HCT116 (cell line): ENCODE results near the gene NPFFR1. TPM values are rescaled to one million over a fixed set of nuclear protein-coding genes. Genes with fewer than 3 reads are reported as not detected.

Source experiments
- ATAC-seq: fragments of 200-7000 bp; cut with Tn5 transposase; 2 replicates; pipeline ENCODE4 v1.9.1; 2020; ENCODE audit warnings: mild to moderate bottlenecking, moderate library complexity
- BruUV-seq: library from RNA; stranded (reverse); fragments of 400-500 nt; replicated peaks from 2 replicates; lab custom pipeline; 2021; lab: Mats Ljungman, UMichigan
- CTCF ChIA-PET: fragments of 300-600 bp; sonication (Branson Sonifier 250); formaldehyde crosslinking; loops from one replicate; lab custom pipeline; 2021; ENCODE audit warnings: antibody characterized with exemption; lab: Charles Lee
- POLR2A ChIA-PET: fragments of 300-600, 350-600 bp; sonication (Branson Sonifier 250); formaldehyde crosslinking; loops from one replicate; lab custom pipeline; 2021; ENCODE audit warnings: antibody characterized with exemption; lab: Charles Lee
- RAD21 ChIA-PET, 2 experiments: fragments of 300-600 bp; sonication (Branson Sonifier 250); formaldehyde crosslinking; loops; one replicate each; lab custom pipeline; 2023; ENCODE audit warnings: low total read pairs in 2 of 2; ENCODE audit not compliant: uncharacterized antibody in 2 of 2, unreplicated experiment in 2 of 2, low non-redundant PET in 1 of 2; lab: Charles Lee
- DNase-seq: peaks from one replicate; pipeline ENCODE4 v3.0.0-alpha.2; 2010; ENCODE audit warnings: low read depth, low spot score
- H2AFZ ChIP-seq: fragments of 200-600 bp; shearing (Covaris generic), sonication (generic); 2 replicates; pipeline ENCODE4 v1.6.1; 2017; ENCODE audit warnings: low read depth, mixed run types, mixed read lengths, antibody characterized with exemption, low read length; ENCODE audit not compliant: poor library complexity, severe bottlenecking
- H3K27ac ChIP-seq: 2 replicates; pipeline ENCODE4 v1.5.1; 2012; ENCODE audit warnings: low read depth, low read length
- H3K27me3 ChIP-seq: fragments of 200-600 bp; sonication (generic); 2 replicates; pipeline ENCODE4 v1.6.1; 2016; ENCODE audit warnings: mixed run types, low read length, mixed read lengths; ENCODE audit not compliant: insufficient read depth
- H3K36me3 ChIP-seq, 2 experiments: fragments of 200-500 bp in 1 of 2; fragments of 200-600 bp in 1 of 2; sonication (Bioruptor generic) in 1 of 2; sonication (generic) in 1 of 2; 2 replicates each; pipeline versions ENCODE4 v1.5.1 to v1.6.1; 2014 to 2016; ENCODE audit warnings: low read length in 2 of 2, inconsistent platforms in 1 of 2, mixed read lengths in 1 of 2, mixed run types in 1 of 2; ENCODE audit not compliant: insufficient read depth in 2 of 2, control insufficient read depth in 1 of 2
- H3K4me1 ChIP-seq, 2 experiments: fragments of 200-600 bp in 1 of 2; sonication (generic) in 1 of 2; 2 replicates each; pipeline versions ENCODE4 v1.5.1 to v1.6.1; 2012 to 2017; ENCODE audit warnings: low read length in 2 of 2, inconsistent platforms in 1 of 2, mild to moderate bottlenecking in 1 of 2, mixed read lengths in 1 of 2, mixed run types in 1 of 2, moderate library complexity in 1 of 2; ENCODE audit not compliant: insufficient read depth in 2 of 2, control insufficient read depth in 1 of 2
- H3K4me2 ChIP-seq: fragments of 200-600 bp; sonication (generic); 2 replicates; pipeline ENCODE4 v1.6.1; 2017; ENCODE audit warnings: mixed run types, low read length, mixed read lengths
- H3K4me3 ChIP-seq, 2 experiments: fragments of 200-600 bp in 1 of 2; sonication (generic) in 1 of 2; replicated peaks in 1 of 2; 2 replicates each; pipeline ENCODE4 v1.5.1; 2011 to 2016; ENCODE audit warnings: low read length in 2 of 2, control low read depth in 1 of 2, low read depth in 1 of 2, mild to moderate bottlenecking in 1 of 2, mixed read lengths in 1 of 2, mixed run types in 1 of 2
- H3K79me2 ChIP-seq: fragments of 200-600 bp; sonication (generic); 2 replicates; pipeline ENCODE4 v1.6.1; 2017; ENCODE audit warnings: mild to moderate bottlenecking, mixed run types, low read length, moderate library complexity, mixed read lengths; ENCODE audit not compliant: insufficient read depth
- H3K9ac ChIP-seq: fragments of 200-600 bp; sonication (generic); 2 replicates; pipeline ENCODE4 v1.6.1; 2016; ENCODE audit warnings: low read length, mixed read lengths
- H3K9me2 ChIP-seq: fragments of 200-600 bp; sonication (generic), shearing (Covaris generic); 2 replicates; pipeline ENCODE4 v1.6.1; 2017; ENCODE audit warnings: mixed run types, mild to moderate bottlenecking, moderate library complexity; ENCODE audit not compliant: insufficient read depth
- H3K9me3 ChIP-seq, 2 experiments: fragments of 200-500 bp in 1 of 2; fragments of 200-600 bp in 1 of 2; sonication (Bioruptor generic) in 1 of 2; sonication (generic) in 1 of 2; 2 replicates each; pipeline ENCODE4 v1.6.1; 2014 to 2017; ENCODE audit warnings: low read length in 2 of 2, mixed read lengths in 2 of 2, inconsistent platforms in 1 of 2, low read depth in 1 of 2, mild to moderate bottlenecking in 1 of 2, mixed run types in 1 of 2, moderate library complexity in 1 of 2; ENCODE audit not compliant: control insufficient read depth in 1 of 2, insufficient read depth in 1 of 2
- H4K20me1 ChIP-seq: fragments of 200-600 bp; sonication (generic), shearing (Covaris generic); 2 replicates; pipeline ENCODE4 v1.6.1; 2017; ENCODE audit warnings: mixed run types, mild to moderate bottlenecking, moderate library complexity; ENCODE audit not compliant: insufficient read depth
- CEBPB ChIP-seq: IDR thresholded peaks from 2 replicates; pipeline ENCODE4 v1.6.1; 2012; ENCODE audit warnings: low read depth
- JUND ChIP-seq: IDR thresholded peaks from 2 replicates; pipeline ENCODE4 v1.6.1; 2012
- POLR2A ChIP-seq: IDR thresholded peaks from 2 replicates; pipeline ENCODE4 v1.7.0; 2011; ENCODE audit warnings: borderline replicate concordance; ENCODE audit not compliant: insufficient read depth, insufficient read length; ENCODE audit errors: extremely low read depth
- POLR2AphosphoS5 ChIP-seq: IDR thresholded peaks from 2 replicates; pipeline ENCODE4 v1.6.1; 2011; ENCODE audit warnings: mild to moderate bottlenecking, low read depth, low read length, moderate library complexity
- SIN3A ChIP-seq: IDR thresholded peaks from 2 replicates; pipeline ENCODE4 v1.6.1; 2012; ENCODE audit warnings: low read depth
- SP1 ChIP-seq: IDR thresholded peaks from 2 replicates; pipeline ENCODE4 v1.6.1; 2012; ENCODE audit warnings: low read depth
- TCF7L2 ChIP-seq: IDR thresholded peaks from 2 replicates; pipeline ENCODE4 v1.7.0; 2011; ENCODE audit warnings: borderline replicate concordance, inconsistent platforms; ENCODE audit not compliant: insufficient read depth, insufficient read length; ENCODE audit errors: extremely low read depth
- YY1 ChIP-seq: IDR thresholded peaks from 2 replicates; pipeline ENCODE4 v1.6.1; 2011; ENCODE audit warnings: low read length, low read depth, moderate library complexity, mild to moderate bottlenecking; ENCODE audit not compliant: insufficient replicate concordance; ENCODE audit errors: extremely low read depth
- ZBTB33 ChIP-seq: IDR thresholded peaks from 2 replicates; pipeline ENCODE4 v1.6.1; 2011; ENCODE audit warnings: mild to moderate bottlenecking, low read length, moderate library complexity; ENCODE audit not compliant: insufficient replicate concordance; ENCODE audit errors: extremely low read depth
- intact Hi-C: fragments of 100-400 bp; cut with micrococcal nuclease; formaldehyde crosslinking; loops from 2 replicates; pipeline ENCODE4 v1.10.0; 2022
- total RNA-seq: library from RNA; stranded (reverse); gene quantifications from one replicate; pipeline ENCODE4 v1.2.1, GENCODE V29; 2021; ENCODE audit not compliant: unreplicated experiment
- TF ChIP-seq, protein P1 (sequence below): IDR thresholded peaks from 2 replicates; pipeline ENCODE4 v1.6.1; 2012; ENCODE audit warnings: low read depth

The NPFFR1 gene
- total RNA-seq, 1 experiment from 2014 or later, result 0.02 TPM

- no peaks in the 10 kb centered on the region for H3K4me1 ChIP-seq
- no peaks in the 10 kb centered on the region for H3K9me2 ChIP-seq
- CTCF ChIA-PET, result no interaction called here
- intact Hi-C loops, result no loop called here
- no TSS peak for BruUV-seq
- RAD21 ChIA-PET, result no interaction called here
- POLR2A ChIA-PET, result interaction anchor here (0.6 kb wide), 1 partner anchor 53 kb away, joined by 4 read pairs; no protein-coding TSS in a partner anchor
- no peak overlapping the region for H3K27ac ChIP-seq
- DNase-seq (no peak), ATAC-seq (no peak)
- no peaks in the 10 kb centered on the region for H3K79me2 ChIP-seq
- no peak overlapping the region for H3K4me2 ChIP-seq
- no peak for TF ChIP-seq SP1
- TF ChIP-seq POLR2A, result no peak
- TF ChIP-seq CEBPB, result no peak
- no peak for TF ChIP-seq POLR2AphosphoS5
- TF ChIP-seq YY1, result no peak
- TF ChIP-seq, protein P1, sequence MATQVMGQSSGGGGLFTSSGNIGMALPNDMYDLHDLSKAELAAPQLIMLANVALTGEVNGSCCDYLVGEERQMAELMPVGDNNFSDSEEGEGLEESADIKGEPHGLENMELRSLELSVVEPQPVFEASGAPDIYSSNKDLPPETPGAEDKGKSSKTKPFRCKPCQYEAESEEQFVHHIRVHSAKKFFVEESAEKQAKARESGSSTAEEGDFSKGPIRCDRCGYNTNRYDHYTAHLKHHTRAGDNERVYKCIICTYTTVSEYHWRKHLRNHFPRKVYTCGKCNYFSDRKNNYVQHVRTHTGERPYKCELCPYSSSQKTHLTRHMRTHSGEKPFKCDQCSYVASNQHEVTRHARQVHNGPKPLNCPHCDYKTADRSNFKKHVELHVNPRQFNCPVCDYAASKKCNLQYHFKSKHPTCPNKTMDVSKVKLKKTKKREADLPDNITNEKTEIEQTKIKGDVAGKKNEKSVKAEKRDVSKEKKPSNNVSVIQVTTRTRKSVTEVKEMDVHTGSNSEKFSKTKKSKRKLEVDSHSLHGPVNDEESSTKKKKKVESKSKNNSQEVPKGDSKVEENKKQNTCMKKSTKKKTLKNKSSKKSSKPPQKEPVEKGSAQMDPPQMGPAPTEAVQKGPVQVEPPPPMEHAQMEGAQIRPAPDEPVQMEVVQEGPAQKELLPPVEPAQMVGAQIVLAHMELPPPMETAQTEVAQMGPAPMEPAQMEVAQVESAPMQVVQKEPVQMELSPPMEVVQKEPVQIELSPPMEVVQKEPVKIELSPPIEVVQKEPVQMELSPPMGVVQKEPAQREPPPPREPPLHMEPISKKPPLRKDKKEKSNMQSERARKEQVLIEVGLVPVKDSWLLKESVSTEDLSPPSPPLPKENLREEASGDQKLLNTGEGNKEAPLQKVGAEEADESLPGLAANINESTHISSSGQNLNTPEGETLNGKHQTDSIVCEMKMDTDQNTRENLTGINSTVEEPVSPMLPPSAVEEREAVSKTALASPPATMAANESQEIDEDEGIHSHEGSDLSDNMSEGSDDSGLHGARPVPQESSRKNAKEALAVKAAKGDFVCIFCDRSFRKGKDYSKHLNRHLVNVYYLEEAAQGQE, result no peak
- TF ChIP-seq TCF7L2, result no peak
- TF ChIP-seq ZBTB33, result no peak
- TF ChIP-seq SIN3A, result no peak
- no peak for TF ChIP-seq JUND
- H3K9ac ChIP-seq, result no peak overlapping the region
- H2AFZ ChIP-seq, result no peak overlapping the region
- H3K27me3 ChIP-seq, result no peaks in the 10 kb centered on the region
- no peaks in the 10 kb centered on the region for H4K20me1 ChIP-seq
- no peaks in the 10 kb centered on the region for H3K9me3 ChIP-seq
- no peaks in the 10 kb centered on the region for H3K36me3 ChIP-seq
- H3K4me3 ChIP-seq, result no peak overlapping the region
Measured at GRCh38 chr10:70311698-70312097, 27.9 kb upstream of the NPFFR1 start.
